Trophoblast cell (in vitro differentiated cells and primary cell): ENCODE data around the gene CENPM.
"Not testable (repeated sequence)": the region's sequence is repeated elsewhere in the genome, so short reads cannot be mapped to it uniquely, and the experiment has no call there.

Source experiments
- DNase-seq, 2 donors: peaks; one replicate each; pipeline ENCODE4 v3.0.0-alpha.2; 2016
- H2AFZ ChIP-seq: 2 replicates; pipeline ENCODE4 v1.6.1; 2013; ENCODE audit warnings: low read length, moderate library complexity, mild to moderate bottlenecking; ENCODE audit not compliant: insufficient read depth, poor library complexity
- H2AK5ac ChIP-seq: 2 replicates; pipeline ENCODE4 v1.6.1; 2013; ENCODE audit warnings: mild to moderate bottlenecking, low read length
- H2BK120ac ChIP-seq: 2 replicates; pipeline ENCODE4 v1.6.1; 2013; ENCODE audit warnings: low read length, mild to moderate bottlenecking, moderate library complexity; ENCODE audit not compliant: insufficient read depth, poor library complexity
- H2BK12ac ChIP-seq: 2 replicates; pipeline ENCODE4 v1.6.1; 2013; ENCODE audit warnings: mild to moderate bottlenecking, low read length, moderate library complexity
- H2BK5ac ChIP-seq: 2 replicates; pipeline ENCODE4 v1.6.1; 2013; ENCODE audit warnings: low read length, low read depth, moderate library complexity, mild to moderate bottlenecking; ENCODE audit not compliant: poor library complexity
- H3K14ac ChIP-seq: 2 replicates; pipeline ENCODE4 v1.6.1; 2013; ENCODE audit warnings: mild to moderate bottlenecking, low read length
- H3K18ac ChIP-seq: 2 replicates; pipeline ENCODE4 v1.6.1; 2013; ENCODE audit warnings: mild to moderate bottlenecking, low read length
- H3K23ac ChIP-seq: 2 replicates; pipeline ENCODE4 v1.6.1; 2013; ENCODE audit warnings: low read length
- H3K27ac ChIP-seq: 2 replicates; pipeline ENCODE4 v1.5.1; 2013; ENCODE audit warnings: low read depth, mild to moderate bottlenecking, inconsistent platforms, low read length, moderate library complexity
- H3K27me3 ChIP-seq: 2 replicates; pipeline ENCODE4 v1.6.1; 2013; ENCODE audit warnings: inconsistent platforms, mild to moderate bottlenecking, low read length, moderate library complexity; ENCODE audit not compliant: insufficient read depth
- H3K36me3 ChIP-seq, 2 experiments: 1 replicate in 1 of 2; 2 replicates in 1 of 2; pipeline ENCODE4 v1.6.1; 2013; ENCODE audit warnings: low read length in 2 of 2, mild to moderate bottlenecking in 2 of 2, moderate library complexity in 1 of 2; ENCODE audit not compliant: insufficient read depth in 2 of 2, control insufficient read depth in 1 of 2
- H3K4ac ChIP-seq: 2 replicates; pipeline ENCODE4 v1.6.1; 2013; ENCODE audit warnings: low read depth, mild to moderate bottlenecking, low read length, moderate library complexity
- H3K4me1 ChIP-seq, 2 experiments: 1 replicate in 1 of 2; 2 replicates in 1 of 2; pipeline ENCODE4 v1.6.1; 2013; ENCODE audit warnings: low read length in 2 of 2, mild to moderate bottlenecking in 2 of 2, moderate library complexity in 1 of 2; ENCODE audit not compliant: insufficient read depth in 2 of 2, control insufficient read depth in 1 of 2
- H3K4me2 ChIP-seq: 2 replicates; pipeline ENCODE4 v1.6.1; 2013; ENCODE audit warnings: inconsistent platforms, mild to moderate bottlenecking, low read length, moderate library complexity
- H3K4me3 ChIP-seq: 2 replicates; pipeline ENCODE4 v1.5.1; 2013; ENCODE audit warnings: mild to moderate bottlenecking, low read depth, low read length, inconsistent platforms
- H3K79me1 ChIP-seq: one replicate; pipeline ENCODE4 v1.6.1; 2013; ENCODE audit warnings: low read length
- H3K79me2 ChIP-seq: 2 replicates; pipeline ENCODE4 v1.6.1; 2013; ENCODE audit warnings: low read length, mild to moderate bottlenecking; ENCODE audit not compliant: control insufficient read depth, insufficient read depth, poor library complexity
- H3K9ac ChIP-seq: 2 replicates; pipeline ENCODE4 v1.6.1; 2013; ENCODE audit warnings: mild to moderate bottlenecking, low read length
- H3K9me3 ChIP-seq: 2 replicates; pipeline ENCODE4 v1.6.1; 2013; ENCODE audit warnings: low read depth, mild to moderate bottlenecking, control low read depth, inconsistent platforms, low read length; ENCODE audit not compliant: insufficient read depth
- H4K12ac ChIP-seq: 2 replicates; pipeline ENCODE4 v1.6.1; 2013; ENCODE audit warnings: low read depth, mild to moderate bottlenecking, low read length, moderate library complexity
- H4K8ac ChIP-seq: 2 replicates; pipeline ENCODE4 v1.6.1; 2013; ENCODE audit warnings: low read depth, mild to moderate bottlenecking, low read length, moderate library complexity
- H4K91ac ChIP-seq: one replicate; pipeline ENCODE4 v1.6.1; 2013; ENCODE audit warnings: low read depth, mild to moderate bottlenecking, low read length, moderate library complexity
- WGBS: extraction: QIAGEN DNeasy Blood & Tissue Kit; methylation state at CpG from one replicate; pipeline ENCODE4 v1.1.7; 2013; ENCODE audit warnings: missing lambda C conversion rate; ENCODE audit not compliant: insufficient read length, insufficient coverage; ENCODE audit errors: extremely low coverage; 5-methylcytosine and 5-hydroxymethylcytosine counted together

Gene CENPM

GRCh38 chr22:41951898-41952474, 5.0 kb upstream of the CENPM start, which contains the start of gene SMIM45:
TSS of gene SMIM45 (plus strand) at chr22:41952150.
- H3K27me3 ChIP-seq, result no peaks in the 10 kb centered on the region
- no peak within 1 kb of the TSS for H2BK12ac ChIP-seq
- no peak within 1 kb of the TSS for H3K18ac ChIP-seq
- peaks cover 1% of the 10 kb centered on the region for H3K79me1 ChIP-seq
- H3K27ac ChIP-seq, result no peak within 1 kb of the TSS
- H3K36me3 ChIP-seq, result no peaks in the 10 kb centered on the region
- H3K4me3 ChIP-seq, result no peak within 1 kb of the TSS
- no peak within 1 kb of the TSS for H2AFZ ChIP-seq
- H3K23ac ChIP-seq, result no peak within 1 kb of the TSS
- no peak within 1 kb of the TSS for H3K9ac ChIP-seq
- DNase-seq, result no peak
- H2BK5ac ChIP-seq, result no peak within 1 kb of the TSS
- no peaks in the 10 kb centered on the region for H3K79me2 ChIP-seq
- no peak within 1 kb of the TSS for H3K4me2 ChIP-seq
- H2AK5ac ChIP-seq, result no peak within 1 kb of the TSS
- WGBS, result no CpG with 5 or more reads among the region's 16 CpGs
- no peak within 1 kb of the TSS for H4K8ac ChIP-seq
- peaks cover 0 to 2% of the 10 kb centered on the region in 2 experiments for H3K4me1 ChIP-seq
- H3K4ac ChIP-seq, result no peak within 1 kb of the TSS
- no peak within 1 kb of the TSS for H2BK120ac ChIP-seq
- H3K9me3 ChIP-seq, result no peaks in the 10 kb centered on the region
- H4K91ac ChIP-seq, result no peak within 1 kb of the TSS
- no peak within 1 kb of the TSS for H4K12ac ChIP-seq
- H3K14ac ChIP-seq, result no peak within 1 kb of the TSS

- H3K9me3 ChIP-seq, result no peaks in the 10 kb centered on the region
- H3K36me3 ChIP-seq, result peaks cover 3% of the 10 kb centered on the region in 2 experiments
- no peak overlapping the region for H3K23ac ChIP-seq
- H2BK120ac ChIP-seq, result no peak overlapping the region
- H3K27ac ChIP-seq, result no peak overlapping the region
- H3K4me2 ChIP-seq, result no peak overlapping the region
- no peak overlapping the region for H4K8ac ChIP-seq
- no peaks in the 10 kb centered on the region for H3K27me3 ChIP-seq
- no peak overlapping the region for H3K4me3 ChIP-seq
- no peak overlapping the region for H4K91ac ChIP-seq
- no peak overlapping the region for H4K12ac ChIP-seq
- no peak overlapping the region for H3K4ac ChIP-seq
- WGBS, result no CpG with 5 or more reads among the region's 7 CpGs
- peak overlapping the region; percentile 26 for H2AK5ac ChIP-seq
- no peak overlapping the region for H2BK5ac ChIP-seq
- no peak overlapping the region for H3K9ac ChIP-seq
- DNase-seq, result no peak
- no peak overlapping the region for H3K14ac ChIP-seq
- peaks cover 6% of the 10 kb centered on the region for H3K79me1 ChIP-seq
- H2BK12ac ChIP-seq, result no peak overlapping the region
- H3K79me2 ChIP-seq, result no peaks in the 10 kb centered on the region
- H3K4me1 ChIP-seq, result peaks cover 8% of the 10 kb centered on the region in 2 experiments
- H3K18ac ChIP-seq, result no peak overlapping the region
- no peak overlapping the region for H2AFZ ChIP-seq
These were observed 2.5 kb upstream of the CENPM start for GRCh38 chr22:41949297-41949965.

- H3K27ac ChIP-seq, H2BK120ac ChIP-seq, H3K4ac ChIP-seq, H3K36me3 ChIP-seq, H2BK12ac ChIP-seq, H3K9me3 ChIP-seq, H4K8ac ChIP-seq, DNase-seq, H2BK5ac ChIP-seq, H3K79me2 ChIP-seq, H3K14ac ChIP-seq, H4K91ac ChIP-seq, H3K4me1 ChIP-seq, H3K23ac ChIP-seq, H3K18ac ChIP-seq, H2AK5ac ChIP-seq, H3K4me3 ChIP-seq, H2AFZ ChIP-seq, H3K4me2 ChIP-seq, H4K12ac ChIP-seq, H3K27me3 ChIP-seq, H3K79me1 ChIP-seq, H3K9ac ChIP-seq: not testable (repeated sequence)
- no CpG with 5 or more reads among the region's 8 CpGs for WGBS
These were observed 2.0 kb upstream of the CENPM start for GRCh38 chr22:41948928-41949296.

GRCh38 chr22:41948142-41948541, 1.2 kb upstream of the CENPM start:
- H2AK5ac ChIP-seq, result no peak overlapping the region
- no peak overlapping the region for H3K4me2 ChIP-seq
- H3K4me3 ChIP-seq, result no peak overlapping the region
- H3K4ac ChIP-seq, result no peak overlapping the region
- no peak overlapping the region for H2BK120ac ChIP-seq
- H3K27me3 ChIP-seq, result no peaks in the 10 kb centered on the region
- H3K4me1 ChIP-seq, result peaks cover 8% of the 10 kb centered on the region in 2 experiments
- DNase-seq, result no peak
- H2BK5ac ChIP-seq, result no peak overlapping the region
- no peak overlapping the region for H2AFZ ChIP-seq
- no peak overlapping the region for H3K18ac ChIP-seq
- no peak overlapping the region for H3K9ac ChIP-seq
- no peak overlapping the region for H4K91ac ChIP-seq
- H4K8ac ChIP-seq, result no peak overlapping the region
- H3K79me2 ChIP-seq, result no peaks in the 10 kb centered on the region
- no peak overlapping the region for H4K12ac ChIP-seq
- no peak overlapping the region for H3K27ac ChIP-seq
- peaks cover 6% of the 10 kb centered on the region for H3K79me1 ChIP-seq
- H3K36me3 ChIP-seq, result peaks cover 10 to 11% of the 10 kb centered on the region in 2 experiments
- H3K23ac ChIP-seq, result no peak overlapping the region
- H2BK12ac ChIP-seq, result no peak overlapping the region
- H3K14ac ChIP-seq, result no peak overlapping the region
- WGBS, result no CpG with 5 or more reads among the region's 2 CpGs
- no peaks in the 10 kb centered on the region for H3K9me3 ChIP-seq
